Measurements from ENCODE around the gene C17orf107. TPM values are rescaled to one million over a fixed set of nuclear protein-coding genes. Genes with fewer than 3 reads are reported as not detected.
A peak's percentile ranks its signal among the peaks of the same experiment; 100 is the strongest.

C17orf107 gene
- total RNA-seq, 1 donor from 2014 or later = 1.1 TPM

DNA sequence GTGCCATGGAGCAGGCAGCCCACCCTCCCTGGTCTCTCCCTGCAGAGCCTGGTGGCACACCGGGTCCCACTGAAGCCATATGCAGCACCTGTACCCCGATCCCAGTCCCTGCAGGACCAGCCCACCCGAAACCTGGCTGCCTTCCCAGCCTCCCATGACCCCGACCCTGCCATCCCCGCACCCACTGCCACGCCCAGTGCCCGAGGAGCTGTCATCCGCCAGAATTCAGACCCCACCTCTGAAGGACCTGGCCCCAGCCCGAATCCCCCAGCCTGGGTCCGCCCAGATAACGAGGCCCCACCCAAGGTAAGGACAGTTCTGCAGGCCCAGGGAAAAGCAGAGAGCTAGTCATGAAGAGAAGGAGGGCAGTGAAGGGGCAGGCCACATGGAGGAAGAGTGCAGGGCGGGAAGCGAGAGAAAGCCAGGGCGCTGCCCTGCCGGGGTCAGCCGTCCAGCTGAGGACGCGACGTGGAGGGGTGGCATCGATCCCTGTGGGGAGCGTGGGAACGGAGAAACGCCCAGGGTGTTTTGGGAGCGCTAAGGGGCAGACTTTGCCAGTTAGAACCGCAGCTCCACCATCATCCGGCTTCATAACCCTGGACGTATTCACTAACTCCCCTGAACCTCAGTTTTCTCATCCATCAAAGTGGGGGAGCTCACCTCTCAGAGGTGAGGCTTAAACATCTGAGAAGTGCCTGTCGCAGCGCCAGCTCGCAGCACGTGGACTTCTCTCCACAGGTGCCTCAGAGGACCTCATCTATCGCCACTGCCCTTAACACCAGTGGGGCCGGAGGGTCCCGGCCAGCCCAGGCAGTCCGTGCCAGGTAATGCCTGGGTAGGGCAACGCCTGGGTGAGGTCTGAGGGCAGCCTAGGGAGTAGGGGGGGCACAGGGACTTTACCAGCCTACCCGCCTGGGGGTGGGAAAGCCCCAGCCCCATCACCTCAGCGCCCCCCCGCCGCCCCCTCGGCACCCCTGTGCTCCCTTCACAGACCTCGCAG lies 7.6 kb upstream of the C17orf107 start:
- H3K4me2 ChIP-seq = no peak overlapping the region
- no peak overlapping the region for H2AFZ ChIP-seq (replicated peaks)
- H3K4me1 ChIP-seq = no peaks in the 10 kb centered on the region
- Mint-ChIP-seq H3K9me3 (no peaks in the 10 kb centered on the region), H3K27me3 (ENCODE audit: insufficient read depth, low read depth) (no peaks in the 10 kb centered on the region), H3K36me3 (peaks cover 7% of the 10 kb centered on the region), H3K4me1 (peaks cover 2% of the 10 kb centered on the region), H3K27ac (no peak overlapping the region), H3K4me3 (no peak overlapping the region)
- H3K27me3 ChIP-seq = no peaks in the 10 kb centered on the region
- TF ChIP-seq EZH2phosphoT487 (IDR thresholded peaks at IDR 0.05) (no peak), EZH2 (IDR thresholded peaks at IDR 0.05) (no peak)
- TF ChIP-seq, protein P1, sequence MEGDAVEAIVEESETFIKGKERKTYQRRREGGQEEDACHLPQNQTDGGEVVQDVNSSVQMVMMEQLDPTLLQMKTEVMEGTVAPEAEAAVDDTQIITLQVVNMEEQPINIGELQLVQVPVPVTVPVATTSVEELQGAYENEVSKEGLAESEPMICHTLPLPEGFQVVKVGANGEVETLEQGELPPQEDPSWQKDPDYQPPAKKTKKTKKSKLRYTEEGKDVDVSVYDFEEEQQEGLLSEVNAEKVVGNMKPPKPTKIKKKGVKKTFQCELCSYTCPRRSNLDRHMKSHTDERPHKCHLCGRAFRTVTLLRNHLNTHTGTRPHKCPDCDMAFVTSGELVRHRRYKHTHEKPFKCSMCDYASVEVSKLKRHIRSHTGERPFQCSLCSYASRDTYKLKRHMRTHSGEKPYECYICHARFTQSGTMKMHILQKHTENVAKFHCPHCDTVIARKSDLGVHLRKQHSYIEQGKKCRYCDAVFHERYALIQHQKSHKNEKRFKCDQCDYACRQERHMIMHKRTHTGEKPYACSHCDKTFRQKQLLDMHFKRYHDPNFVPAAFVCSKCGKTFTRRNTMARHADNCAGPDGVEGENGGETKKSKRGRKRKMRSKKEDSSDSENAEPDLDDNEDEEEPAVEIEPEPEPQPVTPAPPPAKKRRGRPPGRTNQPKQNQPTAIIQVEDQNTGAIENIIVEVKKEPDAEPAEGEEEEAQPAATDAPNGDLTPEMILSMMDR (IDR thresholded peaks at IDR 0.05) = no peak
- DNase-seq (ENCODE audit: low spot score) = no peak
- no peak overlapping the region for H3K4me3 ChIP-seq
- no peaks in the 10 kb centered on the region for H3K36me3 ChIP-seq
- no peak overlapping the region for H3K27ac ChIP-seq
- H3K79me2 ChIP-seq (ENCODE audit: low read depth) = no peaks in the 10 kb centered on the region
- H3K9me3 ChIP-seq (ENCODE audit: low read depth) = no peaks in the 10 kb centered on the region
- H3F3A ChIP-seq (ENCODE audit: low read depth) = peaks cover 4% of the 10 kb centered on the region
- no peak overlapping the region for H3K9ac ChIP-seq
- no peaks in the 10 kb centered on the region for H4K20me1 ChIP-seq (ENCODE audit: low read depth)

DNA sequence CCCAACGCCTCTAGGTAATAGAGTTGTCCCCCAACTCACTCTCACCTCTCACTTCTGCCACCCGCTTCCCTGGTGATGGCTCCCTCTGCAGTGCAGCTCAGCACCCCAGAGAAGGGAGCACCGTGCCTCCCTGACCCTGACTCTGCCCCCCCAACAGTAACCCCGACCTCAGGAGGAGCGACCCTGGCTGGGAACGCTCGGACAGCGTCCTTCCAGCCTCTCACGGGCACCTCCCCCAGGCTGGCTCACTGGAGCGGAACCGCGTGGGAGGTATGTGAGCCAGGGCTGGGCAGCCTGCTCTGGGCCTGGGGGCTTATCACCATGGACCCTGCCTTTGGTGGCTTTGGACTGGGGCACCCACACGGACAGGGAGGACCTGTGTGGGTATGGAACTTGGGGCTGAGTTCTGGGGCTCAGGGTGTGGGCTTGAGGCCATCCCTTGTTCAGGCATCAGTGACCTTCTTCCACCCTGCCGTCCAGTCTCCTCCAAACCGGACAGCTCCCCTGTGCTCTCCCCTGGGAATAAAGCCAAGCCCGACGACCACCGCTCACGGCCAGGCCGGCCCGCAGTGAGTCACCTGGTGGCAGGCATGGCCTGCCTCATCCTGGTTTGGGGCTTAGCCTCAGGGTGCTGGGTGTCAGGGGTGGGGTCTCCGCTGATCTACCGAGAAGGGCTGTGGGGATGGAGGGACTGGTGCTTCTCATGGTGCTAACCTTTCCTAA lies 6.7 kb upstream of the C17orf107 start:
- Histone ChIP-seq H3K9ac (no peak overlapping the region), H3K27ac (no peak overlapping the region), H3K4me3 (no peak overlapping the region), H3K4me2 (no peak overlapping the region), H2AFZ (replicated peaks) (no peak overlapping the region), H3K4me1 (no peaks in the 10 kb centered on the region), H3K36me3 (no peaks in the 10 kb centered on the region), H4K20me1 (ENCODE audit: low read depth) (no peaks in the 10 kb centered on the region), H3K27me3 (no peaks in the 10 kb centered on the region), H3K9me3 (ENCODE audit: low read depth) (no peaks in the 10 kb centered on the region), H3K79me2 (ENCODE audit: low read depth) (no peaks in the 10 kb centered on the region), H3F3A (ENCODE audit: low read depth) (peaks cover 4% of the 10 kb centered on the region)
- Mint-ChIP-seq H3K4me3 (no peak overlapping the region), H3K27ac (peak overlapping the region; percentile 83), H3K27me3 (ENCODE audit: insufficient read depth, low read depth) (no peaks in the 10 kb centered on the region), H3K36me3 (peaks cover 7% of the 10 kb centered on the region), H3K9me3 (no peaks in the 10 kb centered on the region), H3K4me1 (peaks cover 2% of the 10 kb centered on the region)
- no peak for DNase-seq (ENCODE audit: low spot score)
- TF ChIP-seq, protein P1 (IDR thresholded peaks at IDR 0.05) = no peak
- TF ChIP-seq EZH2 (IDR thresholded peaks at IDR 0.05) (no peak), EZH2phosphoT487 (IDR thresholded peaks at IDR 0.05) (no peak)

DNA sequence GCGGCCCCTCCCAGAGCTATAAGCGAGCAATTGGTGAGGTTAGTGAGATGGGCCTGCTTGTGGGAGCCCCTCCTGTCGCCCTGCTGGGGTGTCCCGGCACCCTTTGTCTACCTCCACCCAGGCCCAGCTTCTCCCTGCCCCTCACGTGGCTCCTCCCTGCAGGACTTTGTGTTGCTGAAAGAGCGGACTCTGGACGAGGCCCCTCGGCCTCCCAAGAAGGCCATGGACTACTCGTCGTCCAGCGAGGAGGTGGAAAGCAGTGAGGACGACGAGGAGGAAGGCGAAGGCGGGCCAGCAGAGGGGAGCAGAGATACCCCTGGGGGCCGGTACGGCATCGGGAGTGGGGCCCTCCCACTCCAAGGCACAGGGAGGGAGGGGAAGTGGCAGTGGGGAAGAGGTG lies 6.1 kb upstream of the C17orf107 start:
- no peak for TF ChIP-seq EZH2 (IDR thresholded peaks at IDR 0.05)
- no peak for TF ChIP-seq EZH2phosphoT487 (IDR thresholded peaks at IDR 0.05)
- TF ChIP-seq, protein P1 (IDR thresholded peaks at IDR 0.05) = no peak
- Mint-ChIP-seq H3K4me3 (no peak overlapping the region), H3K4me1 (peaks cover 2% of the 10 kb centered on the region), H3K27ac (no peak overlapping the region), H3K9me3 (no peaks in the 10 kb centered on the region), H3K27me3 (ENCODE audit: insufficient read depth, low read depth) (peaks cover 2% of the 10 kb centered on the region), H3K36me3 (peaks cover 7% of the 10 kb centered on the region)
- DNase-seq (ENCODE audit: low spot score) = no peak
- Histone ChIP-seq H3K36me3 (no peaks in the 10 kb centered on the region), H3F3A (ENCODE audit: low read depth) (peaks cover 5% of the 10 kb centered on the region), H3K4me2 (no peak overlapping the region), H3K4me1 (no peaks in the 10 kb centered on the region), H3K27ac (no peak overlapping the region), H3K9ac (no peak overlapping the region), H3K79me2 (ENCODE audit: low read depth) (no peaks in the 10 kb centered on the region), H3K9me3 (ENCODE audit: low read depth) (no peaks in the 10 kb centered on the region), H4K20me1 (ENCODE audit: low read depth) (no peaks in the 10 kb centered on the region), H2AFZ (replicated peaks) (no peak overlapping the region), H3K27me3 (no peaks in the 10 kb centered on the region), H3K4me3 (no peak overlapping the region)
